Mesodermal cell (in vitro differentiated cells): ENCODE measurements around the gene SHISA7.

Source experiments
- H3K27ac ChIP-seq: 2 replicates; pipeline ENCODE4 v1.7.0; 2013; ENCODE audit warnings: mild to moderate bottlenecking, low read depth, low read length, moderate library complexity; ENCODE audit not compliant: severe bottlenecking
- H3K36me3 ChIP-seq: 2 replicates; pipeline ENCODE4 v1.7.1; 2013; ENCODE audit warnings: mild to moderate bottlenecking, low read length, moderate library complexity; ENCODE audit not compliant: control insufficient read depth, insufficient read depth
- H3K4me1 ChIP-seq: one replicate; pipeline ENCODE4 v1.7.1; 2013; ENCODE audit warnings: mild to moderate bottlenecking, low read length; ENCODE audit not compliant: insufficient read depth, control insufficient read depth, poor library complexity, severe bottlenecking
- H3K4me3 ChIP-seq: 2 replicates; pipeline ENCODE4 v1.7.0; 2013; ENCODE audit warnings: low read length, control low read depth, mild to moderate bottlenecking; ENCODE audit not compliant: insufficient read depth, poor library complexity, severe bottlenecking; ENCODE audit errors: extremely low read depth
- H3K9me3 ChIP-seq: 2 replicates; pipeline ENCODE4 v1.7.1; 2013; ENCODE audit warnings: mild to moderate bottlenecking, low read length, moderate library complexity; ENCODE audit not compliant: control insufficient read depth
- WGBS, 2 experiments: methylation state at CpG; one replicate each; pipeline ENCODE4 v1.1.5; 2013; ENCODE audit warnings: missing lambda C conversion rate in 2 of 2; ENCODE audit not compliant: insufficient coverage in 2 of 2; 5-methylcytosine and 5-hydroxymethylcytosine counted together

Gene SHISA7

DNA sequence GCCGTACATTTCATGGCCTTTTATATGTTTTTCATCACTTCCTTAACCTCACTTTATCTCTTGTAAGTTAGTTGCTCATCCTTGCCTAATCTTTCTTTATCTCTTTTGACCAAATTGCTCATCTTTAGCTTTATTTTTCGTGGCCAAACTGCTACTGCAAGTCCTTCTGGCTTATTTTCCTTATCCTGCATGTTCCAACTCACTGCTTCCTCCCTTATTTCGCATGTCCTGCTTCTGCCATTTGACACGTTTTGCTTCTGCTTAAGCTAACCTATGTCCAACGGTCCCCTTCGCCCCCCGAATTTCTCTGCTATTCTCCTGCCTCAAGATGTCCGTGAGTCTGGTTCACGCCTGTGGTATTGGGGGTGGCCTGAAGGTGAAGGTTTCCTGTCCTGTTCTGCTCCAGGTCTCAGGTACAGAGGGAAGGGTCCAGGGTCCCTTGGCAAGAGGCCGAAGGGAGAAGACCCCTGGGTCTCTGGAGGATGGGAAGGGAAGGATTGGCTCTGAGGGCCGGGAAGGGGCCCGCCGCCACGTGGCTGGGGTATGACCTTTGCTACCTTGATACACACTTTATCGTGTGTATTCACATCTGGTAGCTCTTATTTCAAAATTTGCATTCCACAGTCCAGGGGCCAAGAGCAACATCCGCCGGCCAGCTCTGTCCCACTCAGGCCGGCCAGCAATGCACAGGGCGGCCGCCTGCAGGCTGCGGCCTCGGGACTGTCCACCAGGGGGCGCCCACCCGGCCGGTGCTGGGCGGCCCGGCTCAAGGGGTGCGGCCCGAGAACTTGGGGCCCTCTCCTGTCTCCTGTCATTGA lies 24.3 kb upstream of the SHISA7 start:
- Histone ChIP-seq H3K4me1 (no peaks in the 10 kb centered on the region), H3K4me3 (no peak overlapping the region), H3K36me3 (no peaks in the 10 kb centered on the region), H3K9me3 (no peaks in the 10 kb centered on the region), H3K27ac (no peak overlapping the region)
- 33 to 57% methylated on average over 17 to 24 of the region's 29 CpGs for WGBS, 2 experiments

GRCh38 chr19:55466241-55466614 lies 23.1 kb upstream of the SHISA7 start:
- Histone ChIP-seq H3K4me3 (no peak overlapping the region), H3K36me3 (no peaks in the 10 kb centered on the region), H3K9me3 (no peaks in the 10 kb centered on the region), H3K4me1 (peaks cover 2% of the 10 kb centered on the region), H3K27ac (no peak overlapping the region)
- 91 to 96% methylated on average over 4 of the region's 4 CpGs for WGBS, 2 experiments

- no peak overlapping the region for H3K27ac ChIP-seq
- no peaks in the 10 kb centered on the region for H3K9me3 ChIP-seq
- H3K36me3 ChIP-seq, result no peaks in the 10 kb centered on the region
- WGBS, 2 experiments, result 79 to 83% methylated on average over 8 to 10 of the region's 11 CpGs
- H3K4me3 ChIP-seq, result no peak overlapping the region
- H3K4me1 ChIP-seq, result peaks cover 2% of the 10 kb centered on the region
These were observed 22.6 kb upstream of the SHISA7 start for GRCh38 chr19:55465460-55466240.

DNA sequence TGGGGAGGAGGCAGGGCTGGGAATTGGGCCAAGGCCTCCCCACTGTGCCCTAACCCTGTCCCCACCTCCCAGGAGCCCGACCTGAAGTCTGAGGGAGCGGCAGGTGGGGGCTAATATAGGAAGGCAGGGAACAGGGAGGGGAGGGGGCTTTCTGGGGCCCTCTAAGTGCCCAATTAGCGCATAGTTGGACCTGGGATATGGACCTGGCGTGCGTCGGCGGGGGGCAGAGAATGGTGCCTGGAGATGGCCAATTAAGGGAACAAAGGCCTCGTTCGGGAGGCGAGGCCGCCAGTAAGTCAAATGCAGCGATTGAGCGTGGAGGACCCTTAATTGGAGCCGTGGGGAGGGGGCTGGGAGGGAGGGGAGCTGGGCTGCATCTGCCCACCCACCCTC lies 21.6 kb upstream of the SHISA7 start, which contains the start of gene C19orf85:
Gene C19orf85 (minus strand): TSS at position 90 of the 393 bp plus-strand sequence. CDS start 197 bp downstream, outside the sequence.
- no peak within 1 kb of the TSS for H3K4me3 ChIP-seq
- no peaks in the 10 kb centered on the region for H3K36me3 ChIP-seq
- H3K4me1 ChIP-seq, result peaks cover 2% of the 10 kb centered on the region
- H3K27ac ChIP-seq, result no peak within 1 kb of the TSS
- no peaks in the 10 kb centered on the region for H3K9me3 ChIP-seq
- 27 to 32% methylated on average over 10 to 11 of the region's 14 CpGs for WGBS, 2 experiments

GRCh38 chr19:55464039-55464661 lies 21.1 kb upstream of the SHISA7 start:
- 68% methylated on average over 19 of the region's 23 CpGs for WGBS, 2 experiments

DNA sequence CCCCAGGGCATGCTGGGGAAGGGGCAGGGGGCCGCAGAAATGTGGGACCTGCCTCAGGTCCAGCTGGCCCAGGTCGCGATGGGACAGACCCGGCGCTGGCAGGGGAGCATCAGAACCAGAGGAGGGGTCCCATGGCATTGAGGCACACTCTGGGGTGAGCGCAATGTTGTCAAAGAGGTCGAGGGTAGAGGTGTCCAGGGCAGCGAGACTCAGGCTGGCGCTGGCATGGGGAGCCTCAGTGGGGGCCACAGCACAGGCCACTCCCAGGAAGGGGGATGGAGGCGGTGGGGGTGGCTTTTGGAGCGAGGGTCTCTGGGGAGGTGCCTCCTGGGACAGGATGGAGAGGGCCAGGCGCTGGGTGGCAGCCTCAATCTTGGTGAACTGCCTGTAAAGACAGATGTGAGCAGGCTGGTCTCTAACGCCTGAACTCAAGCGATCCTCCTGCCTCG lies 20.5 kb upstream of the SHISA7 start:
- H3K36me3 ChIP-seq, result no peaks in the 10 kb centered on the region
- H3K4me1 ChIP-seq, result peaks cover 2% of the 10 kb centered on the region
- H3K4me3 ChIP-seq, result no peak overlapping the region
- H3K27ac ChIP-seq, result no peak overlapping the region
- 68 to 75% methylated on average over 13 to 15 of the region's 15 CpGs for WGBS, 2 experiments
- no peaks in the 10 kb centered on the region for H3K9me3 ChIP-seq

More at GRCh38 chr19:55464039-55464661, 21.1 kb upstream of the SHISA7 start:
- Histone ChIP-seq H3K9me3 (no peaks in the 10 kb centered on the region), H3K4me1 (peaks cover 2% of the 10 kb centered on the region), H3K4me3 (no peak overlapping the region), H3K36me3 (no peaks in the 10 kb centered on the region), H3K27ac (no peak overlapping the region)

DNA sequence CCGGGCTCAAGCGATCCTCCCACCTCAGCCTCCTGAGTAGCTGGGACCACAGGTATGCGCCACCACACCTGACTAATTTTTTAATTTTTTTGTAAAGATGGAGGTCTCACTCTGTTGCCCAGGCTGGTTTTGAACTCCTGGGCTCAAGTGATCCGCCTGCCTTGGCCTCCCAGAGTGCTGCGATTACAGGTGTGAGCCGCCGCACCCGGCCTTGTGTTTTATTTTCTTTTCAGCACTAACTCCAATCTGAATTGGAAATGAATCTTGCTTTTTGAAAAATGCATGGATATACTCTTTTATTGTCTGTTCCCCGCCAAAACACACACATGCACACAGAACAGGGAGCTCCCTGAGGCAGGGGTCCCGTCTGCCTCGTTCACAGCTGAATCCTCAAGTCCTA lies 19.6 kb upstream of the SHISA7 start:
- Histone ChIP-seq H3K4me3 (no peak overlapping the region), H3K27ac (no peak overlapping the region), H3K36me3 (no peaks in the 10 kb centered on the region), H3K9me3 (no peaks in the 10 kb centered on the region), H3K4me1 (peaks cover 2% of the 10 kb centered on the region)
- WGBS, 2 experiments, result 64 to 100% methylated on average over 6 of the region's 11 CpGs

GRCh38 chr19:55461974-55462626 lies 19.0 kb upstream of the SHISA7 start:
- no peaks in the 10 kb centered on the region for H3K9me3 ChIP-seq
- H3K36me3 ChIP-seq, result no peaks in the 10 kb centered on the region
- WGBS, 2 experiments, result 21 to 30% methylated on average over 15 to 23 of the region's 27 CpGs
- no peak overlapping the region for H3K27ac ChIP-seq
- peaks cover 2% of the 10 kb centered on the region for H3K4me1 ChIP-seq
- peak overlapping the region; percentile 66 for H3K4me3 ChIP-seq

GRCh38 chr19:55461259-55461973 lies 18.3 kb upstream of the SHISA7 start, which contains the start of gene ISOC2:
ISOC2 (minus strand) TSS chr19:55461642; CDS start chr19:55456486, 5,156 bp downstream.
- Histone ChIP-seq H3K4me3 (peak within 1 kb of the TSS; percentile 66), H3K4me1 (peaks cover 2% of the 10 kb centered on the region), H3K27ac (peak within 1 kb of the TSS; percentile 88), H3K9me3 (no peaks in the 10 kb centered on the region), H3K36me3 (no peaks in the 10 kb centered on the region)
- WGBS, 2 experiments, result 1 to 2% methylated on average over 42 to 45 of the region's 54 CpGs
